ENCODE measurements around the gene NUDT19. TPM values are rescaled to one million over a fixed set of nuclear protein-coding genes. Genes with fewer than 3 reads are reported as not detected.

The NUDT19 gene
- total RNA-seq, 1 donor from 2014 or later: 13.2 TPM

DNA sequence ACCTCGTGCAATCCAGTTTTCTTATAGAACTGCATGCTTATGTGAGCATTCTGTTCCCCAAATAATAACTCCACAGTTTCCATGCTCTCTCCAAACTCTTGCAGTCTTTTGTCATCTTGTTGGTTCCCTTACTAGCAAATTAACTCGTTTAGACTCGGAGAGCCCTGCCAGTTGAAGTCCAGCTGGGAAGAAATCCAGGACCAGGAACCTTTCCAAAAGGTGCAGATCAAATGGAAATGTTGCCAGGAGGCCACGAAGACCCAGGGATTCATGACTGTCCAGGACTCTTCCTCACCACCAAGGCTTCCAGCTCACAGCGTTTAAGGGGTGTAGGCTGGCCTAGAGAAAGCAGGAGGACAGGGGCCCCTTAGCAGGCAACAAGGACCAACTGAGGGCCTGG, 25.9 kb downstream of the NUDT19 start:
- Mint-ChIP-seq H3K27me3 (peaks cover 4% of the 10 kb centered on the region), H3K4me3 (ENCODE audit: low read depth) (no peak overlapping the region), H3K9me3 (ENCODE audit: low read depth) (no peaks in the 10 kb centered on the region), H3K4me1 (ENCODE audit: low read depth) (peaks cover 4% of the 10 kb centered on the region), H3K27ac (no peak overlapping the region), H3K36me3 (ENCODE audit: insufficient read depth) (peaks cover 16% of the 10 kb centered on the region)
- no peak for DNase-seq (ENCODE audit: low spot score, unreplicated experiment)
- TF ChIP-seq, protein P1, sequence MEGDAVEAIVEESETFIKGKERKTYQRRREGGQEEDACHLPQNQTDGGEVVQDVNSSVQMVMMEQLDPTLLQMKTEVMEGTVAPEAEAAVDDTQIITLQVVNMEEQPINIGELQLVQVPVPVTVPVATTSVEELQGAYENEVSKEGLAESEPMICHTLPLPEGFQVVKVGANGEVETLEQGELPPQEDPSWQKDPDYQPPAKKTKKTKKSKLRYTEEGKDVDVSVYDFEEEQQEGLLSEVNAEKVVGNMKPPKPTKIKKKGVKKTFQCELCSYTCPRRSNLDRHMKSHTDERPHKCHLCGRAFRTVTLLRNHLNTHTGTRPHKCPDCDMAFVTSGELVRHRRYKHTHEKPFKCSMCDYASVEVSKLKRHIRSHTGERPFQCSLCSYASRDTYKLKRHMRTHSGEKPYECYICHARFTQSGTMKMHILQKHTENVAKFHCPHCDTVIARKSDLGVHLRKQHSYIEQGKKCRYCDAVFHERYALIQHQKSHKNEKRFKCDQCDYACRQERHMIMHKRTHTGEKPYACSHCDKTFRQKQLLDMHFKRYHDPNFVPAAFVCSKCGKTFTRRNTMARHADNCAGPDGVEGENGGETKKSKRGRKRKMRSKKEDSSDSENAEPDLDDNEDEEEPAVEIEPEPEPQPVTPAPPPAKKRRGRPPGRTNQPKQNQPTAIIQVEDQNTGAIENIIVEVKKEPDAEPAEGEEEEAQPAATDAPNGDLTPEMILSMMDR (IDR thresholded peaks at IDR 0.05; ENCODE audit: unreplicated experiment): no peak

DNA sequence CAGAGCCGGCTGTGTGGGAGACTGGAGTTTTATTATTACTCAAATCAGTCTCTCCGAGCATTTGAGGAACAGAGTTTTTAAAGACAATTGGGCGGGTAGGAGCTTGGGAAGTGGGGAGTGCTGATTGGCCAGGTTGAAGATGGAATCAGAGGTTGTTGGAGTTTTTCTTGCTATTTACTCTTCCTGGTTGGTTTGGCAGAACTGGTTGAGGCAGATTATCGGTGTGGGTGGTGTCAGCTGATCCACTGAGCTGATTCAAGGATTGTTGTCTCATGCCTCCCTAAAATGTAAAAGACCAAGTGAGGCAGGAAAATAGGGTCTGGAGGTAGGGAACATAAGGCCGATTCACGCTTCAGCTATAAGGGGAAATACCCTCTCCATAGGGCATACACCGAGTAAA, 26.7 kb downstream of the NUDT19 start:
- peak overlapping the region; percentile 59 for H3K27ac Mint-ChIP-seq
- no peak for DNase-seq (ENCODE audit: low spot score, unreplicated experiment)
- no peak overlapping the region for H3K4me3 Mint-ChIP-seq (ENCODE audit: low read depth)
- H3K9me3 Mint-ChIP-seq (ENCODE audit: low read depth): no peaks in the 10 kb centered on the region
- peaks cover 13% of the 10 kb centered on the region for H3K36me3 Mint-ChIP-seq (ENCODE audit: insufficient read depth)
- TF ChIP-seq, protein P1 (IDR thresholded peaks at IDR 0.05; ENCODE audit: unreplicated experiment): no peak
- H3K4me1 Mint-ChIP-seq (ENCODE audit: low read depth): peaks cover 4% of the 10 kb centered on the region
- peaks cover 4% of the 10 kb centered on the region for H3K27me3 Mint-ChIP-seq

DNA sequence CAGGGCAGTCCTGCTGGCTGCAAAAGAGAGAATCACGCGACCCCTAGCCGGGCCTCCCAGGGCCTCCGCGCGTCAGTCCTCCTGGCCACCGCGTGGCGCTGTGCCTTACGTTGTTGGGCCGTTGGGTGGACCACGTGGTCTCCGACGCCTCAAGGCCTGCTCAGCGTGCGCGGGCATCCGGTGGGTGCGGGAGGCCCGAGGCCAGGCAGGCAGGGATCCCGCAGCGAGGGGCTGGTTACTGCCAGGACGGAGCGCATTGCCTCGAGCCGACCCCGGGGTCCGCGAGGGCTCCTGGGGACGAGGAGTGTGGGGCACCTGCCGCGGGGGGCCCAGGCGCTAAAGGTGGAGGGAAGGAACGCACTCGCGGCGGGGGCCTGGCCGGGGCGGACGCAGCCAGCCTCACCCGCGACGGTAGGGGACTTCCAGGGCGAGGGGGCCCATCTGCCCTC, 28.0 kb downstream of the NUDT19 start, which contains the start of gene TDRD12:
Gene TDRD12, plus strand, starts transcription at position 157 of the 449 bp plus-strand sequence. CDS start 306 bp downstream, outside the sequence.
- H3K27me3 Mint-ChIP-seq: peaks cover 7% of the 10 kb centered on the region
- no peaks in the 10 kb centered on the region for H3K9me3 Mint-ChIP-seq (ENCODE audit: low read depth)
- no peak within 1 kb of the TSS for H3K4me3 Mint-ChIP-seq (ENCODE audit: low read depth)
- no peak within 1 kb of the TSS for H3K27ac Mint-ChIP-seq
- H3K4me1 Mint-ChIP-seq (ENCODE audit: low read depth): peaks cover 4% of the 10 kb centered on the region
- TF ChIP-seq, protein P1 (IDR thresholded peaks at IDR 0.05; ENCODE audit: unreplicated experiment): no peak
- H3K36me3 Mint-ChIP-seq (ENCODE audit: insufficient read depth): peaks cover 11% of the 10 kb centered on the region
- no peak for DNase-seq (ENCODE audit: low spot score, unreplicated experiment)

DNA sequence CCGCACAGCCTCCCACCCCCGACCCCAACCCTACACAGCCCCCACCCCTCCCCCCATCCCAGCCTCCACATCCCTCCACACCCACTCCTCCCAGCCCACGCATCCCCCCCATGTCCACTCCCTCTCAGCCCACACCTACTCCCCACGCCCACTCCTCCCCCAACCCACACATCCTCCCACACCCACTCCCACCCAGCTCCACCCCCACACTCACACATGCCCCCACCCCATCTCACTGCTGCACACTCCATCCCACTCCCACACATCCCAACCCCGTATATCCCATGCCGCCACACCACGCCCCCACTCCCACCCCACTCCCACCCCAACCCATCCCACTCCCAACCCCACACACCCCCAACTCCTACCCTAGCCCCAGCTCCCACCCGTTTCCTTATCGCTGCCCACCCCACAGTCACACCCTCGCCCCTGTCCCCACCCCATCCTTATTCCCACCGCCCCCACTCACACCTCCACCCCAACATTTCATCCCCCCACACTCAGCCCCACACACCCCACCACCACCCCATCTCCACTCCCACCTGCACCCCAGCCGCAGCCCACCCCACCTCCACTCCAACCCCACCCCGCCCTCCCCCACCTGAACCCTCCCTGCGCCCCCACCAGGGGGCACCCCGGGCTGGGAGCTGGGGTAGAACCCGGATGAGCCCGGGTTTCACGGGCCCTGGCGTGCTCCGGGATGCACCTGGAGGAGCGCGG, 28.8 kb downstream of the NUDT19 start:
- Mint-ChIP-seq H3K27ac (no peak overlapping the region), H3K9me3 (ENCODE audit: low read depth) (no peaks in the 10 kb centered on the region), H3K27me3 (peaks cover 11% of the 10 kb centered on the region), H3K4me1 (ENCODE audit: low read depth) (peaks cover 4% of the 10 kb centered on the region), H3K36me3 (ENCODE audit: insufficient read depth) (peaks cover 6% of the 10 kb centered on the region), H3K4me3 (ENCODE audit: low read depth) (no peak overlapping the region)
- DNase-seq (ENCODE audit: low spot score, unreplicated experiment): no peak
- TF ChIP-seq, protein P1 (IDR thresholded peaks at IDR 0.05; ENCODE audit: unreplicated experiment): no peak

DNA sequence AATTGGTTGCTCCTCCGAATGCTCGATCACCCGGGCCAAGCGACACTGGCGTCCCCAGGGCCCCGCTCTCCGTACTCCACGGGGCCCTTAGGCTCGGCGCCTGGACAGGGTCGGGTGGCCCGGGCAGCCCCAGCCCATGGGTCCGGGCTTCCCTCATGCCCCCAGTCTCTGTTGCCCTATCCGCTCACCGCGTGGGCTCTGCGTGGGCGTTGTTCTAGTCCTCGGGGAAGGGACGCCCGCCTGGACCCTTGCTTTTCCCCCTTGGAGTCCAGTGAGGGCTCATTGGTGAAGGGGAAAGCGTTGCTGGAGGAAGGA, 29.3 kb downstream of the NUDT19 start:
- Mint-ChIP-seq H3K27ac (no peak overlapping the region), H3K4me1 (ENCODE audit: low read depth) (peaks cover 4% of the 10 kb centered on the region)

More for the DNA sequence above, 29.3 kb downstream of the NUDT19 start:
- TF ChIP-seq, protein P1 (IDR thresholded peaks at IDR 0.05; ENCODE audit: unreplicated experiment): no peak
- Mint-ChIP-seq H3K9me3 (ENCODE audit: low read depth) (no peaks in the 10 kb centered on the region), H3K36me3 (ENCODE audit: insufficient read depth) (peaks cover 4% of the 10 kb centered on the region), H3K27me3 (peaks cover 11% of the 10 kb centered on the region), H3K4me3 (ENCODE audit: low read depth) (no peak overlapping the region)
- no peak for DNase-seq (ENCODE audit: low spot score, unreplicated experiment)
